ENCODE results near the gene FSCN2. TPM values are rescaled to one million over a fixed set of nuclear protein-coding genes. Genes with fewer than 3 reads are reported as not detected.

FSCN2 gene
- total and polyA plus RNA-seq, 2 of the 4 experiments (the other 2 are of a cell fraction) = 0.18 to 0.84 TPM

DNA sequence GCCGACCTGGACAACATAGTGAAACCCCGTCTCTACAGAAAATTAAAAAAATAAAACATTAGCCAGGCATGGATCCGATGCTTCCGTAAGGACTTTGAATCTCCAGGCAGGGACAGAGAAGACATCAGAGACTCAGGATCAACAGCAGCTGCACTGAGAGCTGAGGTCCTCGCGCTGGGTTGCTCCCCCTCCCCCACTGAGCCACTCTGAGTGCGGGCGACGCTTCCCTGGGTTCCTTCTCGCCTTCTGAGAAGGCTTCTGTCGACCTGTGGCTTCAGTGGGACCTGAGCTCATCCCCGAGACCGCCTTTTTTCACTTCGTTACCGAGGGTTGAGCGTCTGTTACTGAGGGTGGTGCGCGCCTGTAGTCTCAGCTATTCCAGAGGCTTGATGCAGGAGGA, 36.0 kb upstream of the FSCN2 start:
- H3K4me3 ChIP-seq (ENCODE audit: insufficient read depth, low read depth, low read length) = no peak overlapping the region
- ChIA-PET POLR2A (ENCODE audit: unreplicated experiment) (interaction anchor here (0.6 to 1.2 kb wide), 3 partner anchors 12 to 358 kb away, joined by 4 to 6 read pairs (median 6); no protein-coding TSS in a partner anchor), CTCF (no interaction called here)
- H2BK120ac ChIP-seq (ENCODE audit: low read depth, low read length) = no peak overlapping the region
- no peaks in the 10 kb centered on the region for H3K9me3 ChIP-seq (ENCODE audit: control insufficient read depth, insufficient read depth, low read length)
- no peak overlapping the region for H2BK15ac ChIP-seq (ENCODE audit: low read depth, low read length)
- peaks cover 2% of the 10 kb centered on the region in 2 experiments; a peak in 2 of 4 replicates for H3K79me1 ChIP-seq (ENCODE audit: low read depth in 1 of 2, low read length in 2 of 2)
- H3K4ac ChIP-seq (ENCODE audit: low read depth, low read length) = no peak overlapping the region
- no peak overlapping the region for H3K18ac ChIP-seq (ENCODE audit: low read depth, low read length)
- H3K4me2 ChIP-seq (ENCODE audit: low read depth, low read length) = no peak overlapping the region
- H4K8ac ChIP-seq (ENCODE audit: low read depth in 2 of 2, low read length in 2 of 2) = no peak overlapping the region
- H3K9me1 ChIP-seq (ENCODE audit: insufficient read depth, low read length) = peaks cover 2% of the 10 kb centered on the region
- intact Hi-C loops (cut with micrococcal nuclease) = no loop called here
- in situ Hi-C loops (cut with MboI; ENCODE audit: low sequenced_read_pairs) = no loop called here
- no peak for TF ChIP-seq POLR2A (IDR thresholded peaks at IDR 0.05; ENCODE audit: low read depth, low read length)
- no peak for TF ChIP-seq MXI1 (IDR thresholded peaks at IDR 0.05; ENCODE audit: borderline replicate concordance, low read depth, low read length)
- no peak for TF ChIP-seq BHLHE40 (IDR thresholded peaks at IDR 0.05; ENCODE audit: low read depth, low read length)
- TF ChIP-seq MAZ (IDR thresholded peaks at IDR 0.05; ENCODE audit: borderline replicate concordance, low read depth, low read length) = no peak
- TF ChIP-seq FOS (IDR thresholded peaks at IDR 0.05; ENCODE audit: low read depth, low read length) = no peak
- TF ChIP-seq, protein P1, sequence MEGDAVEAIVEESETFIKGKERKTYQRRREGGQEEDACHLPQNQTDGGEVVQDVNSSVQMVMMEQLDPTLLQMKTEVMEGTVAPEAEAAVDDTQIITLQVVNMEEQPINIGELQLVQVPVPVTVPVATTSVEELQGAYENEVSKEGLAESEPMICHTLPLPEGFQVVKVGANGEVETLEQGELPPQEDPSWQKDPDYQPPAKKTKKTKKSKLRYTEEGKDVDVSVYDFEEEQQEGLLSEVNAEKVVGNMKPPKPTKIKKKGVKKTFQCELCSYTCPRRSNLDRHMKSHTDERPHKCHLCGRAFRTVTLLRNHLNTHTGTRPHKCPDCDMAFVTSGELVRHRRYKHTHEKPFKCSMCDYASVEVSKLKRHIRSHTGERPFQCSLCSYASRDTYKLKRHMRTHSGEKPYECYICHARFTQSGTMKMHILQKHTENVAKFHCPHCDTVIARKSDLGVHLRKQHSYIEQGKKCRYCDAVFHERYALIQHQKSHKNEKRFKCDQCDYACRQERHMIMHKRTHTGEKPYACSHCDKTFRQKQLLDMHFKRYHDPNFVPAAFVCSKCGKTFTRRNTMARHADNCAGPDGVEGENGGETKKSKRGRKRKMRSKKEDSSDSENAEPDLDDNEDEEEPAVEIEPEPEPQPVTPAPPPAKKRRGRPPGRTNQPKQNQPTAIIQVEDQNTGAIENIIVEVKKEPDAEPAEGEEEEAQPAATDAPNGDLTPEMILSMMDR (conservative IDR thresholded peaks at IDR 0.05; ENCODE audit: low read depth, low read length) = no peak
- no peak overlapping the region for H2BK20ac ChIP-seq (ENCODE audit: low read depth, low read length)
- no peaks in the 10 kb centered on the region for H3K36me3 ChIP-seq (ENCODE audit: control insufficient read depth, insufficient read depth, low read length)
- peaks cover 20% of the 10 kb centered on the region for H3K27me3 ChIP-seq (ENCODE audit: control insufficient read depth, insufficient read depth, low read length)
- H4K20me1 ChIP-seq (ENCODE audit: insufficient read depth, low read length) = no peaks in the 10 kb centered on the region
- no peak overlapping the region for H3K14ac ChIP-seq (replicated peaks; ENCODE audit: low read depth, low read length)
- no peak overlapping the region for H3K27ac ChIP-seq (ENCODE audit: insufficient read depth, low read length)
- no peak overlapping the region for H2AFZ ChIP-seq (replicated peaks; ENCODE audit: low read length, poor library complexity)
- H3K9ac ChIP-seq (ENCODE audit: low read depth, low read length) = no peak overlapping the region
- H2AK5ac ChIP-seq (ENCODE audit: low read depth, low read length) = no peak overlapping the region
- H2BK5ac ChIP-seq (ENCODE audit: low read depth, low read length, poor library complexity, severe bottlenecking) = no peak overlapping the region
- dilution Hi-C loops (cut with HindIII; ENCODE audit: low sequenced_read_pairs, unreplicated experiment) = no loop called here
- WGBS, 2 experiments (ENCODE audit: extremely low coverage in 2 of 2, insufficient read length in 1 of 2) = 79% methylated on average over 9 of the region's 18 CpGs; no CpG with 5 or more reads in 1 of the 2 experiments
- peaks cover 4% of the 10 kb centered on the region; the same call in 1 of the 2 replicates for H3K4me1 ChIP-seq (ENCODE audit: control insufficient read depth, insufficient read depth, low read length)
- no peak overlapping the region for H2AK9ac ChIP-seq (replicated peaks; ENCODE audit: low read depth, low read length, poor library complexity)
- H3K23ac ChIP-seq (ENCODE audit: low read depth, low read length) = no peak overlapping the region
- no peak overlapping the region for H4K5ac ChIP-seq (ENCODE audit: low read depth, low read length)
- ATAC-seq (ENCODE audit: low read depth) (no peak), DNase-seq (no peak)
- no TSS peak for BruUV-seq (replicated peaks)
- no peak overlapping the region for H4K91ac ChIP-seq (ENCODE audit: insufficient read depth, low read depth, low read length)
- no peak overlapping the region for H3K56ac ChIP-seq (ENCODE audit: extremely low read depth, insufficient read depth, low read length)

Measured in IMR-90 (cell line).